ENCODE measurements around the gene ZSCAN21. TPM values are rescaled to one million over a fixed set of nuclear protein-coding genes. Genes with fewer than 3 reads are reported as not detected.

The ZSCAN21 gene
- polyA plus RNA-seq, 3 donors from 2014 or later: 2.3 to 9.8 (median 4.0) TPM

- peak overlapping the region; percentile 93 to 98 (median 97) for H3K27ac Mint-ChIP-seq
- H3K27me3 Mint-ChIP-seq (ENCODE audit: low read depth in 3 of 3): peaks cover 4 to 9% (median 7%) of the 10 kb centered on the region in 3 donors
- peaks cover 0 to 3% (median 0%) of the 10 kb centered on the region in 3 donors for H3K36me3 Mint-ChIP-seq
- H3K4me3 Mint-ChIP-seq: peak overlapping the region; percentile 89 to 97 (median 93)
- H3K4me1 Mint-ChIP-seq: peaks cover 36 to 41% of the 10 kb centered on the region in 2 donors
- no peaks in the 10 kb centered on the region for H3K9me3 Mint-ChIP-seq
- no peak for DNase-seq
Measured at GRCh38 chr7:100016215-100016901, 33.2 kb upstream of the ZSCAN21 start.

DNA sequence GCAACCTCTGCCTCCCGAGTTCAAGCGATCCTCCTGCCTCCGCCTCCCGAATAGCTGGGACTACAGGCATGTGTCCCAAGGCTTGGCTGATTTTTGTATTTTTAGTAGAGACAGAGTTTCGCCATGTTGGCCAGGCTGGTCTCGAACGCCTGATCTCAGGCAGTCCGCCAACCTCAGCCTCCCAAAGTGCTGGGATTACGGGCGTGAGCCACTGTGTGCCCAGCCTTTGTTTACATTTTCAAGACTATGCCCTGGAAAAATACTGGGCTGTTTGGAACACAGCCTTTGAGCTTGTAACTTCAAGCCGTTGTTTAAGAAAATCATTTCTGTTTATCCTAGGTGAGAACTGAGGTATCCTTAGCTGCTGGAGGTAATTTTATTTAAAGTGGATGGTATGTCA, 32.3 kb upstream of the ZSCAN21 start:
- Mint-ChIP-seq H3K36me3 (peaks cover 0 to 3% (median 0%) of the 10 kb centered on the region in 3 donors), H3K4me3 (peak overlapping the region in 2 of 5 donors; percentile 7 to 47), H3K27me3 (ENCODE audit: low read depth in 3 of 3) (peaks cover 4 to 9% (median 7%) of the 10 kb centered on the region in 3 donors), H3K27ac (peak overlapping the region in 4 of 6 donors; percentile 33 to 64 (median 42)), H3K9me3 (no peaks in the 10 kb centered on the region), H3K4me1 (peaks cover 37 to 41% of the 10 kb centered on the region in 2 donors)
- no peak for DNase-seq

GRCh38 chr7:100017875-100018274, 31.7 kb upstream of the ZSCAN21 start:
- peak overlapping the region in 5 of 6 donors; percentile 24 to 64 (median 34) for H3K27ac Mint-ChIP-seq
- peaks cover 4 to 9% (median 7%) of the 10 kb centered on the region in 3 donors for H3K27me3 Mint-ChIP-seq (ENCODE audit: low read depth in 3 of 3)
- peaks cover 0 to 3% (median 3%) of the 10 kb centered on the region in 3 donors for H3K36me3 Mint-ChIP-seq
- no peaks in the 10 kb centered on the region for H3K9me3 Mint-ChIP-seq
- peaks cover 37 to 41% of the 10 kb centered on the region in 2 donors for H3K4me1 Mint-ChIP-seq
- peak overlapping the region in 1 of 5 donors; percentile 7 for H3K4me3 Mint-ChIP-seq
- no peak for DNase-seq

- no peak overlapping the region for H3K4me3 Mint-ChIP-seq
- peaks cover 6 to 16% (median 6%) of the 10 kb centered on the region in 3 donors for H3K36me3 Mint-ChIP-seq
- peak overlapping the region in 4 of 6 donors; percentile 4 to 60 (median 36) for H3K27ac Mint-ChIP-seq
- H3K9me3 Mint-ChIP-seq: no peaks in the 10 kb centered on the region
- no peak for DNase-seq
- peaks cover 36 to 41% of the 10 kb centered on the region in 2 donors for H3K4me1 Mint-ChIP-seq
- H3K27me3 Mint-ChIP-seq (ENCODE audit: low read depth in 3 of 3): peaks cover 4 to 9% (median 7%) of the 10 kb centered on the region in 3 donors
Measured at GRCh38 chr7:100019908-100020307, 29.7 kb upstream of the ZSCAN21 start.

DNA sequence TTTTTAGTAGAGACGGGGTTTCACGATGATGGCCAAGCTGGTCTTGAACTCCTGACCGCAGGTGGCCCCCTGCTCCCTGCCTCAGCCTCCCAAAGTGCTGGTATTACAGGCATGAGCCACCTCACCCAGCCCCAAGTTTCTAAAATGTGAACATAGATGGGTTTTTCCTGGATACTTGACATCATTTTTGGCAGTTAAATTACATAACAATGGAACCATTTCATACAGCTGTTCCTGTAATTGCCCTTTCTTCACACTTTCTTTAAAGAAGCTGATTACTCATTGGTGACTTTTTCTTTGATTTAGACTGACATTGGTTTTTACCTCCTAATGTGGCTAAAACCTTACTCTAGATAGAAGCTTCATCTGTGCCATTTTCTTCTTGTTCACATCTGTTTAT, 28.3 kb upstream of the ZSCAN21 start:
- Mint-ChIP-seq H3K9me3 (no peaks in the 10 kb centered on the region), H3K27ac (peak overlapping the region in 2 of 6 donors; percentile 7 to 29), H3K36me3 (peaks cover 6 to 21% (median 6%) of the 10 kb centered on the region in 3 donors), H3K27me3 (ENCODE audit: low read depth in 3 of 3) (peaks cover 0 to 4% (median 4%) of the 10 kb centered on the region in 3 donors), H3K4me3 (no peak overlapping the region), H3K4me1 (peaks cover 26 to 31% of the 10 kb centered on the region in 2 donors)
- no peak for DNase-seq

DNA sequence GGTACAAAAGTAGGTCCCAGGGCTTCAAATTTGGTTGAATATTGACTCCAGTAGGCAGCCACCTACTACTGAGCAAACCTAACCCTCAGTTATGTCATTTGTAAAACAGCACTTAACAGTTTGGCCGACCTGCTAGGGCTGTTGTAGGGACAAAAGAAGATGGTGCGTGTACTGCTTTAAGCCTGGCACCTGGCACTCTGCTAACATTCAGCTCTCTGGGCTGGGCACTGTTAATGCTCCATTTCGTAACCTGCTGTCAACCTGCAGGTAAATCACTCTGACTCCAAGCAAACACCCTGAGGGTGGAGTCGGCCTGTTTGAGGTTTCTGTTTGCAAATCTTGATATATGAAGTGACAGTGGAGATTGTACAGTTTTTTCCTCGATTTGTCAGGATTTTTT, 27.0 kb upstream of the ZSCAN21 start:
- H3K4me3 Mint-ChIP-seq: no peak overlapping the region
- H3K9me3 Mint-ChIP-seq: no peaks in the 10 kb centered on the region
- H3K4me1 Mint-ChIP-seq: peaks cover 15 to 19% of the 10 kb centered on the region in 2 donors
- peaks cover 0 to 4% (median 2%) of the 10 kb centered on the region in 3 donors for H3K27me3 Mint-ChIP-seq (ENCODE audit: low read depth in 3 of 3)
- H3K27ac Mint-ChIP-seq: no peak overlapping the region
- DNase-seq: no peak
- peaks cover 6 to 21% (median 6%) of the 10 kb centered on the region in 3 donors for H3K36me3 Mint-ChIP-seq

DNA sequence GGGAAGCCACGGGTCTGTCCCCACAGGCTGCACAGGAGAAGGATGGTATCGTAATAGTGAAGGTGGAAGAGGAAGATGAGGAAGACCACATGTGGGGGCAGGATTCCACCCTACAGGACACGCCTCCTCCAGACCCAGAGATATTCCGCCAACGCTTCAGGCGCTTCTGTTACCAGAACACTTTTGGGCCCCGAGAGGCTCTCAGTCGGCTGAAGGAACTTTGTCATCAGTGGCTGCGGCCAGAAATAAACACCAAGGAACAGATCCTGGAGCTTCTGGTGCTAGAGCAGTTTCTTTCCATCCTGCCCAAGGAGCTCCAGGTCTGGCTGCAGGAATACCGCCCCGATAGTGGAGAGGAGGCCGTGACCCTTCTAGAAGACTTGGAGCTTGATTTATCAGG, 26.0 kb upstream of the ZSCAN21 start:
- H3K27ac Mint-ChIP-seq: no peak overlapping the region
- peaks cover 4 to 21% (median 6%) of the 10 kb centered on the region in 3 donors for H3K36me3 Mint-ChIP-seq

DNA sequence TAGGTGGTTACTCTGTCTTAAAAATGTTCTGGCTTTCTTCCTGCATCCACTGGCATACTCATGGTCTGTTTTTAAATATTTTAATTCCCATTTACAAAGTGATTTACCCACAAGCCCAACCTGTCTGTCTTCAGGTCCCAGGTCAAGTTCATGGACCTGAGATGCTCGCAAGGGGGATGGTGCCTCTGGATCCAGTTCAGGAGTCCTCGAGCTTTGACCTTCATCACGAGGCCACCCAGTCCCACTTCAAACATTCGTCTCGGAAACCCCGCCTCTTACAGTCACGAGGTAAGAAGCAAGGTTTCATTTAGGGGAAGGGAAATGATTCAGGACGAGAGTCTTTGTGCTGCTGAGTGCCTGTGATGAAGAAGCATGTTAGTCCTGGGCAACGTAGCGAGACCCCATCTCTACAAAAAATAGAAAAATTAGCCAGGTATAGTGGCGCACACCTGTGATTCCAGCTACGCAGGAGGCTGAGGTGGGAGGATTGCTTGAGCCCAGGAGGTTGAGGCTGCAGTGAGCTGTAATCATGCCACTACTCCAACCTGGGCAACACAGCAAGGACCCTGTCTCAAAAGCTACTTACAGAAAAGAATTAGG, 25.5 kb upstream of the ZSCAN21 start:
- peaks cover 4 to 21% (median 6%) of the 10 kb centered on the region in 3 donors for H3K36me3 Mint-ChIP-seq
- H3K4me3 Mint-ChIP-seq: no peak overlapping the region
- no peak for DNase-seq
- H3K9me3 Mint-ChIP-seq: no peaks in the 10 kb centered on the region
- H3K4me1 Mint-ChIP-seq: peaks cover 7 to 11% of the 10 kb centered on the region in 2 donors
- H3K27me3 Mint-ChIP-seq (ENCODE audit: low read depth in 3 of 3): peaks cover 0 to 2% (median 0%) of the 10 kb centered on the region in 3 donors
- H3K27ac Mint-ChIP-seq: no peak overlapping the region

More for the DNA sequence above, 26.0 kb upstream of the ZSCAN21 start:
- no peak for DNase-seq
- Mint-ChIP-seq H3K4me3 (no peak overlapping the region), H3K27me3 (ENCODE audit: low read depth in 3 of 3) (peaks cover 0 to 2% (median under 1%) of the 10 kb centered on the region in 3 donors), H3K4me1 (peaks cover 10 to 11% of the 10 kb centered on the region in 2 donors), H3K9me3 (no peaks in the 10 kb centered on the region)

DNA sequence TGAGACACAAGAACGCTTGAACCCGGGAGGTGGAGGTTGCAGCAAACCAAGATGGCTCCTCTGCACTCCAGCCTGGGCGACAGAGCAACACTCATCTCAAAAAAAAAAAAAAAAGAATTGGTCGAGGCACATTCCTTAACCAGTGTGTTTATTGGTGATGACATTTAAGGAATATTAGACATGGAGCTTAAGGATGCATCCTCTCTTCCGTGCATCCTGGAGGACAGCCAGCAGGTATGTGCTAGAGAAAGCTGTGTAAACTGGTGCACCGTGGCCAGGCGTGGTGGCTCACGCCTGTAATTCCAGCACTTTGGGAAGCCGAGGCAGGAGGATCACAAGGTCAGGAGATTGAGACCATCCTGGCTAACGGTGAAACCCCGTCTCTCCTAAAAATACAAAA, 22.4 kb upstream of the ZSCAN21 start:
- peaks cover 16 to 42% (median 21%) of the 10 kb centered on the region in 3 donors for H3K36me3 Mint-ChIP-seq
- H3K4me3 Mint-ChIP-seq: no peak overlapping the region
- peaks cover 0 to 2% (median 1%) of the 10 kb centered on the region in 3 donors for H3K27me3 Mint-ChIP-seq (ENCODE audit: low read depth in 3 of 3)
- H3K27ac Mint-ChIP-seq: no peak overlapping the region
- no peaks in the 10 kb centered on the region for H3K4me1 Mint-ChIP-seq
- DNase-seq: no peak
- no peaks in the 10 kb centered on the region for H3K9me3 Mint-ChIP-seq

GRCh38 chr7:100029596-100029995, 20.0 kb upstream of the ZSCAN21 start:
- no peak overlapping the region for H3K4me3 Mint-ChIP-seq
- H3K27ac Mint-ChIP-seq: no peak overlapping the region
- peaks cover 0 to 2% (median 1%) of the 10 kb centered on the region in 3 donors for H3K27me3 Mint-ChIP-seq (ENCODE audit: low read depth in 3 of 3)
- H3K36me3 Mint-ChIP-seq: peaks cover 20 to 44% (median 25%) of the 10 kb centered on the region in 3 donors
- H3K9me3 Mint-ChIP-seq: no peaks in the 10 kb centered on the region
- no peak for DNase-seq
- no peaks in the 10 kb centered on the region for H3K4me1 Mint-ChIP-seq

- H3K27ac Mint-ChIP-seq: peak overlapping the region in 1 of 6 donors; percentile 28
- DNase-seq: no peak
- no peaks in the 10 kb centered on the region for H3K9me3 Mint-ChIP-seq
- H3K4me3 Mint-ChIP-seq: no peak overlapping the region
- peaks cover 34 to 56% (median 35%) of the 10 kb centered on the region in 3 donors for H3K36me3 Mint-ChIP-seq
- peaks cover 0 to 1% (median 0%) of the 10 kb centered on the region in 3 donors for H3K27me3 Mint-ChIP-seq (ENCODE audit: low read depth in 3 of 3)
- no peaks in the 10 kb centered on the region for H3K4me1 Mint-ChIP-seq
Measured at GRCh38 chr7:100033526-100033925, 16.0 kb upstream of the ZSCAN21 start.

DNA sequence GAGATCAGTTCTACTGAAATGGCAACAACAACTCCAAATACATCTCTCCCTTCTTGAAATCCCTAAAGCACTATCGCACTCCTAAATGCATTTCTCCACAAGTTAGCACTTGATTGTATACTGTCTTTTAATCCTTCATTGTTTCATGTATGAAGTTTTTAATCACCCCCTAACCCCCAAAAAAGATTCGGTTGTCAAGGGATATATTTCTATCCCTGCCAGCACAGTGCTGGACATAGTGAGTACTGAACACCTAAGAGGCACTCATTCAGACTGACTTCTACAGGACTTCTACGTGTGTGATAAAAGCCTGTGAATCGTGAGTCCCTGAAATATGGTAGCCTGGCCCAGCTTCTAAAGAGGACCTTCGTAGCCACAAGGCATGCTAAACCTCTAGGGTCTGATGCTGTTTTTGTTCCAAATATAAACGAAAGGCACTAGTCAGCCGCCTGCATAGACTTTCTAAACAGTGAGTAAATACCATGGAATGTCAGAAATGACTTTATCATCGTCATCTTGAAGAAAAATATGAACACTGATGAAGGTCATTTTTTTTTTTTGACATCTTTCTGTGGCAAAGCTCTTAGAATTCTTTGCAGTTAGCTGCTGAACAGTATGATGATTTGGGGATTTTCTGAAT, 14.6 kb upstream of the ZSCAN21 start:
- Mint-ChIP-seq H3K4me3 (no peak overlapping the region), H3K4me1 (no peaks in the 10 kb centered on the region), H3K9me3 (no peaks in the 10 kb centered on the region), H3K27ac (peak overlapping the region in 1 of 6 donors; percentile 1), H3K36me3 (peaks cover 31 to 52% (median 34%) of the 10 kb centered on the region in 3 donors), H3K27me3 (ENCODE audit: low read depth in 3 of 3) (peaks cover 0 to 1% (median 0%) of the 10 kb centered on the region in 3 donors)
- no peak for DNase-seq

- Mint-ChIP-seq H3K27me3 (ENCODE audit: low read depth in 3 of 3) (no peaks in the 10 kb centered on the region), H3K36me3 (peaks cover 22 to 44% (median 31%) of the 10 kb centered on the region in 3 donors), H3K4me3 (no peak overlapping the region), H3K27ac (peak overlapping the region in 1 of 6 donors; percentile 34), H3K4me1 (peaks cover 2 to 8% of the 10 kb centered on the region in 2 donors), H3K9me3 (no peaks in the 10 kb centered on the region)
- no peak for DNase-seq
Measured at GRCh38 chr7:100035876-100036275, 13.7 kb upstream of the ZSCAN21 start.
